ENCODE measurements around the gene ID1.
A peak's percentile ranks its signal among the peaks of the same experiment; 100 is the strongest.
"Not testable (repeated sequence)": the region's sequence is repeated elsewhere in the genome, so short reads cannot be mapped to it uniquely, and the experiment has no call there.

ID1 gene

GRCh38 chr20:31602431-31602778, 2.7 kb upstream of the ID1 start:
- DNase-seq (ENCODE audit: low spot score) = no peak

- peak; percentile 66 for DNase-seq (ENCODE audit: low spot score)
These were observed 2.2 kb upstream of the ID1 start for GRCh38 chr20:31602779-31603441.

GRCh38 chr20:31603822-31604566, 1.1 kb upstream of the ID1 start:
- DNase-seq (ENCODE audit: low spot score) = peak; percentile 78

- DNase-seq (ENCODE audit: low spot score) = no peak
These were observed 490 bp upstream of the ID1 start for GRCh38 chr20:31604567-31605030.

- DNase-seq (ENCODE audit: low spot score) = no peak
These were observed 1.1 kb downstream of the ID1 start for GRCh38 chr20:31605902-31606803.

- DNase-seq (ENCODE audit: low spot score) = no peak
These were observed 1.9 kb downstream of the ID1 start for GRCh38 chr20:31606804-31607639.

- DNase-seq (ENCODE audit: low spot score) = no peak
These were observed 2.7 kb downstream of the ID1 start for GRCh38 chr20:31607640-31608250.

- no peak for DNase-seq (ENCODE audit: low spot score)
These were observed 3.3 kb downstream of the ID1 start for GRCh38 chr20:31608251-31608945.

- DNase-seq (ENCODE audit: low spot score) = not testable (repeated sequence)
These were observed 7.2 kb downstream of the ID1 start for GRCh38 chr20:31612271-31612640.

GRCh38 chr20:31615416-31615815, 10.3 kb downstream of the ID1 start:
- DNase-seq (ENCODE audit: low spot score) = no peak

- DNase-seq (ENCODE audit: low spot score) = no peak
These were observed 12.5 kb downstream of the ID1 start for GRCh38 chr20:31617432-31618104.

GRCh38 chr20:31620246-31620645, 15.2 kb downstream of the ID1 start:
- DNase-seq (ENCODE audit: low spot score) = no peak

GRCh38 chr20:31623123-31623505, 18.0 kb downstream of the ID1 start:
- DNase-seq (ENCODE audit: low spot score) = not testable (repeated sequence)

- DNase-seq (ENCODE audit: low spot score) = not testable (repeated sequence)
These were observed 21.4 kb downstream of the ID1 start for GRCh38 chr20:31626534-31626933.

- DNase-seq (ENCODE audit: low spot score) = not testable (repeated sequence)
These were observed 23.0 kb downstream of the ID1 start for GRCh38 chr20:31628057-31628456.

- no peak for DNase-seq (ENCODE audit: low spot score)
These were observed 25.2 kb downstream of the ID1 start for GRCh38 chr20:31630187-31630790.

- DNase-seq (ENCODE audit: low spot score) = no peak
These were observed 27.7 kb downstream of the ID1 start for GRCh38 chr20:31632548-31633338.

- DNase-seq (ENCODE audit: low spot score) = no peak
These were observed 28.3 kb downstream of the ID1 start for GRCh38 chr20:31633339-31633914.
